ENCODE results near the gene ABCA2. TPM values are rescaled to one million over a fixed set of nuclear protein-coding genes. Genes with fewer than 3 reads are reported as not detected.

Gene ABCA2
- total and polyA plus RNA-seq, 9 of the 15 experiments (the other 6 are each of a cell fraction or from before 2014, with no cell fraction given) = 0.69 to 16.3 (median 6.1) TPM; not detected in 2

DNA sequence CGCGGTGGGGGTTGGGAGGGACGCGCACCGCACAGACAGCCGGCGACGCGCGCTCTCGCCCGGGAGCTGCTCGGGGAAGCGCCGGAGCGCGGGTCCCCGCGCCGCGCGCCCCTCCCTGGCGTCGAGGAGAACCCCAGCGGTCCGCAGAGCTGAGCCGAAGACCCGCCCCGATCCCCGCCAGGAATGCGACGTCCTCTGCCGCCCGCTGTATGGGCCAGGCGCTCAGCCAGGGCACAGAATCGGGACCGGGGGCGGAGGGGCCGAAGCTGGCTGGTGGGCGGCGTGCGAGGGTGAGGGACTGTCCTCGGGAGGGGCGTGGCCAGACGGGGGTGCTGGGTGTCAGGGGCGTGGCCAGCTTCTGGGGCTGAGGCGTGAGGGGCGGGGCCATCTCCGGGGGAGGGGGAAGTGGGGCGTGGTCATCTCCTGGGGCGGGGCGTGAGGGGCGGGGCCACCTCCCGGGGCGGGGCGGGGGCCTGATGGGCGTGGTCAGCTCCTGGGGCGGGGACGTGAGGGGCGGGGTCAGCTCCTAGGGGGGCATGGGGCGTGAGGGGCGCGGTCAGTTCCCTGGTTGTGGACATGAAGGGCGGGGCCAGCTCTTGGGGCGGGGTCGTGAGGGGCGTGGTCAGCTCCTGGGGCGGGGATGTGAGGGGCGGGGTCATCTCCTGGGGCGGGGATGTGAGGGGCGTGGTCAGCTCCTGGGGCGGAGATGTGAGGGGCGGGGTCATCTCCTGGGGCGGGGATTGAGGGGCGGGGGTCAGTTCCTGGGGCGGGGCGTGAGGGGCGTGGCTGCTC, 49.8 kb downstream of the ABCA2 start (continued):
- TF ChIP-seq ZBTB1 (CRISPR knock-in tag; IDR thresholded peaks at IDR 0.05; ENCODE audit: borderline replicate concordance, low read depth) (no peak), ZNF274 (IDR thresholded peaks at IDR 0.05; ENCODE audit: borderline replicate concordance, low read depth, low read length) (no peak), XRCC4 (IDR thresholded peaks at IDR 0.05; ENCODE audit: extremely low read depth, insufficient read depth, insufficient read length) (no peak), XRCC3 (IDR thresholded peaks at IDR 0.05) (no peak), ZNF431 (CRISPR knock-in tag; IDR thresholded peaks at IDR 0.05) (no peak), ZNF57 (CRISPR knock-in tag; IDR thresholded peaks at IDR 0.05) (no peak), SRSF9 (IDR thresholded peaks at IDR 0.05; ENCODE audit: borderline replicate concordance, low read depth, low read length) (no peak), MNT (conservative IDR thresholded peaks at IDR 0.05) (peak in 1 of 2 experiments; percentile 46; a peak in 1 of 4 replicates), MXD1 (CRISPR knock-in tag; IDR thresholded peaks at IDR 0.05; ENCODE audit: borderline replicate concordance, poor library complexity, severe bottlenecking) (no peak), ELK3 (CRISPR knock-in tag; IDR thresholded peaks at IDR 0.05) (no peak), SMARCA5 (IDR thresholded peaks at IDR 0.05) (no peak), CTBP1 (IDR thresholded peaks at IDR 0.05; ENCODE audit: borderline replicate concordance) (peak; percentile 74), MTA1 (IDR thresholded peaks at IDR 0.05; ENCODE audit: borderline replicate concordance) (no peak), ZKSCAN1 (IDR thresholded peaks at IDR 0.05; ENCODE audit: low read depth, low read length) (no peak), ZFX (CRISPR knock-in tag; IDR thresholded peaks at IDR 0.05) (0 out of 2 replicates have a peak, but pooled peaks have one; percentile 0), ZNF695 (CRISPR knock-in tag; IDR thresholded peaks at IDR 0.05) (no peak), HMG20B (CRISPR knock-in tag; IDR thresholded peaks at IDR 0.05) (no peak), FOXP1 (CRISPR knock-in tag; IDR thresholded peaks at IDR 0.05) (no peak), RAD51 (IDR thresholded peaks at IDR 0.05; ENCODE audit: borderline replicate concordance, low read depth) (no peak), MLLT1 (IDR thresholded peaks at IDR 0.05) (no peak), DLX4 (CRISPR knock-in tag; IDR thresholded peaks at IDR 0.05) (no peak), BCOR (IDR thresholded peaks at IDR 0.05) (no peak)
